SK-N-SH treated with all-trans-retinoic acid at 6 μM for 48 hours (cell line): ENCODE measurements around the gene F5.

Source experiments
- ZFP30 ChIP-seq: fragments of 450-650 bp; formaldehyde crosslinking; IDR thresholded peaks from 2 replicates; pipeline ENCODE4 v1.5.0; 2022; ENCODE audit warnings: mild to moderate bottlenecking, moderate library complexity
- TF ChIP-seq, protein P1 (sequence below): fragments of 250-450 bp; sonication (Bioruptor Pico); IDR thresholded peaks from 2 replicates; pipeline ENCODE4 v1.8.0; 2020; ENCODE audit warnings: mild to moderate bottlenecking, moderate library complexity, borderline replicate concordance
- TF ChIP-seq, protein P2 (sequence below): fragments of 250-450 bp; sonication (Bioruptor Pico); IDR thresholded peaks from 2 replicates; pipeline ENCODE4 v1.5.0; 2020; ENCODE audit warnings: mild to moderate bottlenecking, moderate library complexity
- TF ChIP-seq, protein P3 (sequence below): fragments of 250-450 bp; sonication (Bioruptor Pico); IDR thresholded peaks from 2 replicates; pipeline ENCODE4 v1.5.1; 2020; ENCODE audit warnings: low read depth, mild to moderate bottlenecking, moderate library complexity
- TF ChIP-seq, protein P4 (sequence below): fragments of 250-450 bp; sonication (Bioruptor Pico); IDR thresholded peaks from 2 replicates; pipeline ENCODE4 v1.8.0; 2021; ENCODE audit warnings: low read depth, mild to moderate bottlenecking, moderate library complexity, borderline replicate concordance
- TF ChIP-seq, protein P5 (sequence below): fragments of 250-450 bp; sonication (Bioruptor Pico); IDR thresholded peaks from 2 replicates; pipeline ENCODE4 v1.5.1; 2021; ENCODE audit warnings: mild to moderate bottlenecking, moderate library complexity

DNA sequence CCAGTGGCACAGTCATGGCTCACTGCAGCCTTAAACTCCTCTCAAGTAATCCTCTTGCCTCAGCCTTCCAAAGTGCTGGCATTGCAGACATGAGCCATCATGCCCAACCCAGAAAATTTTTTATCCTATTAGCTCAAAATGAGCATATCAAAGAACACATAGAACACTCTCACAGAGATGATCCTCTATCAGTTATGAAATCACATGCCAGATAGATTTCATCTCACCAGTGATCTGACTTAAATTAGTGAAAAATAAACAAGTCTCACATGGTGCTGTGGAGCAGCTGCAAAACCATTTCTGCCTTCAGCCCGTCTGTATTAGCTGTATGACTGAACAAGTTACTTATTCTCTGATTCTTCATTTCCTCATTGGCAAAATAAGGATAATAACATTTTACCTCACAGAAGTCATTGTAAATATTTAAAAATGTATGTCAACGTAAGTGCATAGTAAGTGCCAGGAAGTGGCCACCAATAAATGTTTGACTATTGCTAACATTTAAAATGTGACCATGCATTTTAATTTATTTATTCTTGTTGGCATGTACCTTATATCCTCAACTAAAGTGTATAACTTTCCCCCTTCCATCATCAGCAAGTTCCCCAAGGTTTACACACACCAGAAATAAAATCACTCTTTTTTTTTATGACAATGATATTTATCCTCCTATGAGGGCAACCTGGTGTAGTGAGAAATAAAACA, 71.6 kb downstream of the F5 start:
- TF ChIP-seq, protein P1, sequence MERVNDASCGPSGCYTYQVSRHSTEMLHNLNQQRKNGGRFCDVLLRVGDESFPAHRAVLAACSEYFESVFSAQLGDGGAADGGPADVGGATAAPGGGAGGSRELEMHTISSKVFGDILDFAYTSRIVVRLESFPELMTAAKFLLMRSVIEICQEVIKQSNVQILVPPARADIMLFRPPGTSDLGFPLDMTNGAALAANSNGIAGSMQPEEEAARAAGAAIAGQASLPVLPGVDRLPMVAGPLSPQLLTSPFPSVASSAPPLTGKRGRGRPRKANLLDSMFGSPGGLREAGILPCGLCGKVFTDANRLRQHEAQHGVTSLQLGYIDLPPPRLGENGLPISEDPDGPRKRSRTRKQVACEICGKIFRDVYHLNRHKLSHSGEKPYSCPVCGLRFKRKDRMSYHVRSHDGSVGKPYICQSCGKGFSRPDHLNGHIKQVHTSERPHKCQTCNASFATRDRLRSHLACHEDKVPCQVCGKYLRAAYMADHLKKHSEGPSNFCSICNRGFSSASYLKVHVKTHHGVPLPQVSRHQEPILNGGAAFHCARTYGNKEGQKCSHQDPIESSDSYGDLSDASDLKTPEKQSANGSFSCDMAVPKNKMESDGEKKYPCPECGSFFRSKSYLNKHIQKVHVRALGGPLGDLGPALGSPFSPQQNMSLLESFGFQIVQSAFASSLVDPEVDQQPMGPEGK (CRISPR knock-in tag) = no peak
- TF ChIP-seq, protein P2, sequence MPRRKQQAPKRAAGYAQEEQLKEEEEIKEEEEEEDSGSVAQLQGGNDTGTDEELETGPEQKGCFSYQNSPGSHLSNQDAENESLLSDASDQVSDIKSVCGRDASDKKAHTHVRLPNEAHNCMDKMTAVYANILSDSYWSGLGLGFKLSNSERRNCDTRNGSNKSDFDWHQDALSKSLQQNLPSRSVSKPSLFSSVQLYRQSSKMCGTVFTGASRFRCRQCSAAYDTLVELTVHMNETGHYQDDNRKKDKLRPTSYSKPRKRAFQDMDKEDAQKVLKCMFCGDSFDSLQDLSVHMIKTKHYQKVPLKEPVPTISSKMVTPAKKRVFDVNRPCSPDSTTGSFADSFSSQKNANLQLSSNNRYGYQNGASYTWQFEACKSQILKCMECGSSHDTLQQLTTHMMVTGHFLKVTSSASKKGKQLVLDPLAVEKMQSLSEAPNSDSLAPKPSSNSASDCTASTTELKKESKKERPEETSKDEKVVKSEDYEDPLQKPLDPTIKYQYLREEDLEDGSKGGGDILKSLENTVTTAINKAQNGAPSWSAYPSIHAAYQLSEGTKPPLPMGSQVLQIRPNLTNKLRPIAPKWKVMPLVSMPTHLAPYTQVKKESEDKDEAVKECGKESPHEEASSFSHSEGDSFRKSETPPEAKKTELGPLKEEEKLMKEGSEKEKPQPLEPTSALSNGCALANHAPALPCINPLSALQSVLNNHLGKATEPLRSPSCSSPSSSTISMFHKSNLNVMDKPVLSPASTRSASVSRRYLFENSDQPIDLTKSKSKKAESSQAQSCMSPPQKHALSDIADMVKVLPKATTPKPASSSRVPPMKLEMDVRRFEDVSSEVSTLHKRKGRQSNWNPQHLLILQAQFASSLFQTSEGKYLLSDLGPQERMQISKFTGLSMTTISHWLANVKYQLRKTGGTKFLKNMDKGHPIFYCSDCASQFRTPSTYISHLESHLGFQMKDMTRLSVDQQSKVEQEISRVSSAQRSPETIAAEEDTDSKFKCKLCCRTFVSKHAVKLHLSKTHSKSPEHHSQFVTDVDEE (CRISPR knock-in tag) = no peak
- TF ChIP-seq, protein P3, sequence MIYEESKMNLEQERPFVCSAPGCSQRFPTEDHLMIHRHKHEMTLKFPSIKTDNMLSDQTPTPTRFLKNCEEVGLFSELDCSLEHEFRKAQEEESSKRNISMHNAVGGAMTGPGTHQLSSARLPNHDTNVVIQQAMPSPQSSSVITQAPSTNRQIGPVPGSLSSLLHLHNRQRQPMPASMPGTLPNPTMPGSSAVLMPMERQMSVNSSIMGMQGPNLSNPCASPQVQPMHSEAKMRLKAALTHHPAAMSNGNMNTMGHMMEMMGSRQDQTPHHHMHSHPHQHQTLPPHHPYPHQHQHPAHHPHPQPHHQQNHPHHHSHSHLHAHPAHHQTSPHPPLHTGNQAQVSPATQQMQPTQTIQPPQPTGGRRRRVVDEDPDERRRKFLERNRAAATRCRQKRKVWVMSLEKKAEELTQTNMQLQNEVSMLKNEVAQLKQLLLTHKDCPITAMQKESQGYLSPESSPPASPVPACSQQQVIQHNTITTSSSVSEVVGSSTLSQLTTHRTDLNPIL (CRISPR knock-in tag) = no peak
- TF ChIP-seq, protein P4, sequence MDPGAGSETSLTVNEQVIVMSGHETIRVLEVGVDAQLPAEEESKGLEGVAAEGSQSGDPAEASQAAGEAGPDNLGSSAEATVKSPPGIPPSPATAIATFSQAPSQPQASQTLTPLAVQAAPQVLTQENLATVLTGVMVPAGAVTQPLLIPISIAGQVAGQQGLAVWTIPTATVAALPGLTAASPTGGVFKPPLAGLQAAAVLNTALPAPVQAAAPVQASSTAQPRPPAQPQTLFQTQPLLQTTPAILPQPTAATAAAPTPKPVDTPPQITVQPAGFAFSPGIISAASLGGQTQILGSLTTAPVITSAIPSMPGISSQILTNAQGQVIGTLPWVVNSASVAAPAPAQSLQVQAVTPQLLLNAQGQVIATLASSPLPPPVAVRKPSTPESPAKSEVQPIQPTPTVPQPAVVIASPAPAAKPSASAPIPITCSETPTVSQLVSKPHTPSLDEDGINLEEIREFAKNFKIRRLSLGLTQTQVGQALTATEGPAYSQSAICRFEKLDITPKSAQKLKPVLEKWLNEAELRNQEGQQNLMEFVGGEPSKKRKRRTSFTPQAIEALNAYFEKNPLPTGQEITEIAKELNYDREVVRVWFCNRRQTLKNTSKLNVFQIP (CRISPR knock-in tag) = no peak
- no peak for TF ChIP-seq ZFP30 (CRISPR knock-in tag)
- TF ChIP-seq, protein P5, sequence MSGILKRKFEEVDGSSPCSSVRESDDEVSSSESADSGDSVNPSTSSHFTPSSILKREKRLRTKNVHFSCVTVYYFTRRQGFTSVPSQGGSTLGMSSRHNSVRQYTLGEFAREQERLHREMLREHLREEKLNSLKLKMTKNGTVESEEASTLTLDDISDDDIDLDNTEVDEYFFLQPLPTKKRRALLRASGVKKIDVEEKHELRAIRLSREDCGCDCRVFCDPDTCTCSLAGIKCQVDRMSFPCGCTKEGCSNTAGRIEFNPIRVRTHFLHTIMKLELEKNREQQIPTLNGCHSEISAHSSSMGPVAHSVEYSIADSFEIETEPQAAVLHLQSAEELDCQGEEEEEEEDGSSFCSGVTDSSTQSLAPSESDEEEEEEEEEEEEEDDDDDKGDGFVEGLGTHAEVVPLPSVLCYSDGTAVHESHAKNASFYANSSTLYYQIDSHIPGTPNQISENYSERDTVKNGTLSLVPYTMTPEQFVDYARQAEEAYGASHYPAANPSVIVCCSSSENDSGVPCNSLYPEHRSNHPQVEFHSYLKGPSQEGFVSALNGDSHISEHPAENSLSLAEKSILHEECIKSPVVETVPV (CRISPR knock-in tag) = no peak
